GM18498 (cell line): ENCODE measurements around the gene AP2A1.

ENCODE experiments used
- ATAC-seq: cut with Tn5 transposase; IDR thresholded peaks from one replicate; pipeline ENCODE4 v1.9.1; 2021; ENCODE audit warnings: mild to moderate bottlenecking, moderate library complexity; ENCODE audit not compliant: unreplicated experiment

AP2A1 gene

DNA sequence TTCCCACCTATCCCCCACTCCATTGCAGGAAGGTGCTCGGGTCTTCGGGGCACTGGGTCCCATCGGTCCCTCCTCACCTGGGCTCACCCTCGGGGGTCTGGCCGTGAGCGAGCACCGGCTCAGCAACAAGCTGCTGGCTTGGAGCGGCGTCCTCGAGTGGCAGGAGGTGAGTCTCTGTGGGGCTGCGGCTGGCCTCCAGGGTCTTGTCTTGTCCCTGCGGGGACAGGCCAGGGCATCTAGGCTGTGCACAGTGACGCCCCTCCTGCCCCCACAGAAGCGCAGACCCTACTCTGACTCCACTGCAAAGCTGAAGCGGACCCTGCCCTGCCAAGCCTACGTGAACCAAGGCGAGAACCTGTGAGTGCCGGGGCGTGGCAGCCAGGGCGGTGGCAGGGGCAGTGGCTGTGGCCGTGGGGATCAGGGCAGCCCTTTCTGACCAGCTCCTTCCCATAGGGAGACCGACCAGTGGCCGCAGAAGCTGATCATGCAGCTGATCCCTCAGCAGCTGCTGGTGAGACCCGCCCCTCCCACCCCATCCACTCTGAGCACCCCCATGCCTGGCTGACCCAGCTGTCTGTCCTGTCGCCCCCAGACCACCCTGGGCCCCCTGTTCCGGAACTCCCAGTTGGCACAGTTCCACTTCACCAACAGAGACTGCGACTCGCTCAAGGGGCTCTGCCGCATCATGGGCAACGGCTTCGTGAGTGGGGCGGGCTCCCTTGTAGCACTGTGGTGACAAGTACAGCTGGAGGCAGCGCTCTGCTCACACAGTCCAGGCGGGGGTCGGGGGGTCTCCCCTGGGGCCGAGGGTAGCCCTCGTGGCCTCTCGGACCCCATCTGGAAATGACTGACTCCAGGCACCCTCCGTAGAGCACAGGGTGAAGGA is 87.8 kb downstream of the AP2A1 start:
- no peak for ATAC-seq

DNA sequence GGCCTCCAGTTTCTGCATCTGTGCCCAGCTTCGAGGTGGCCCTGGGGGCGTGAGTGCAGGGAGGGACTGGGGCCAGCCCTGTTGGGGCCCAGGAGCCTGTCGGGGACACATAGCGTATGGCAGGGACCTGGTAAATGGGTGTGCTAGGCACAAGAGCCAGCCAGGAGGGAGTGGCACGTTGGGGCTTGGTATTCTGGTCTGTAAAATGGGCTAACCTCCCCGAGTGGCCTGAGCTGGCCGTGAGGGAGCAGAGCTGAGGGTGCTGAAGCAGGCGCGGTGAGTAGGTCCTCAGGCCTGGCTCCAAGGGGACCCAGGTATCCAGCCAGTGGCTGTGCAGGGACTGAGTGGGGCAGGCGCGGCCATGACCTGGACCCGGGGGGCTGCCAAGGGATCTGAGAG is 88.5 kb downstream of the AP2A1 start:
- ATAC-seq, result no peak

DNA sequence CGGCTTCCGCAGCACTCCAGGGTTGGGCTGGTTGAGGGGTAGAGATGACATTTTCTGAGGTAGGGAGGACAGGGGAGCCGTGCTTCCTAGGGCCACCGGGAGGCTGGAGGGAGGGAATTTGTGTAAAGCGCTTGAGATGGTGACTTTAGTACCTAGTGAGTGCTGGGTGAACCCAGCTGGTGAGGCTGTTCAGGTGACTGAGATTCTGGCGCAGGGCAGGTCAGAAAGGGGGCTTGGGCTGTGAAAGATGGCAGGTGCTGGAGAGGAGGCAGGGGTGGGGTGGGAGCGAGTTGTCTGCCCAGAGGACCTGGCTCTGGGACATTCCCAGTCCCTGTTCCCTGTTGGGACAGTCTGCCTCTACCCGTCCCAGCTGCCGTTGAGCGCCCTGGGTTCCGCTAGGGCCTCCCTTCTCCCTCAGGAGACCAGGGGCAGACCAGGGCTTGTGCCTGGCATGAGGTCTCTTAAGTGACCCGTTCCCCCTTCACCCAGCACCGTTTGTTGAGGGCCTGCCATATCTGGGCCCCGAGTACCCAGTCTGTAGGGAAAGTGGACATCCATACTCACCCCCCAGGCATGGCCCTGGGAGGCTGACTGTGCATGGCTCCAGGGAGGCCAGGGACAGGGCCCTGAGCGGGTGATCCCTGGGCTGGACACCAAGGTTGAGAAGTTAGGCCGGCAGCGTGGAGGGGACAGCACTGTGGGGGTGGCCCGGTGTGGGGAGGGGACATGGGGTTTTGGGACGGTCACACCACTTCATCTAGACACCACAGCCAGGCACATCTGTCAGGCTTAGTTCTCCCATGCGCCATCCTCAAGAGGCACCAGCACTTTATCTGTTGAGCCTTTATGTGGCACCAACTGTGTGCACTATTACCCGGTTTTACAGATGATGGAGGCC is 89.1 kb downstream of the AP2A1 start:
- no peak for ATAC-seq

DNA sequence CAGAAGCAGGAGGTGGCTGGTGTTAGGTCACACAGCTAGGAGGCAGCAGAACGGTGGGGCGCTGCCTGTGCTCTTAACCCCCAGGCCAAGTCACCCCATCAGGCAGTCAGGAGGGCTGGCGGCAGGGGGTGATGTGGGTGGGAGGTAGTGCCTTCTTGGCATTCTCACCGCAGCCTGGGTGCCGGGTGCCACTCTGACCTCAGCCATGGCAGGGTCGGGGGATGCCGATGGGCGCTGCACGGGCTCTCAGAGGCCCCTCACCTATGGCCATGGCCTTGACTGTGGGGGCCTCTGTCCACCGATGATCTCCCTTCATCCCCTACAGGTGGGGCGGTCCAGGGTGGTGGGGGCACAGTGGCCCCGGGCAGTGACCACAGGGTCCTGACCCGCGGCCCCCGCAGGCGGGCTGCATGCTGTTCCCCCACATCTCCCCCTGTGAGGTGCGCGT is 89.8 kb downstream of the AP2A1 start:
- ATAC-seq, result no peak
